Parathyroid adenoma (tissue), 2 donors: ENCODE measurements around the gene KIF13A.

ENCODE experiments used
- H2AFZ ChIP-seq: fragments of 300-600 bp; sonication (generic); one replicate; pipeline ENCODE4 v1.7.0; 2017; ENCODE audit warnings: antibody characterized with exemption, mild to moderate bottlenecking
- H3K27ac ChIP-seq: fragments of 300-600 bp; sonication (generic); one replicate; pipeline ENCODE4 v1.7.0; 2017
- H3K27me3 ChIP-seq: fragments of 300-600 bp; sonication (generic); one replicate; pipeline ENCODE4 v1.7.0; 2017; ENCODE audit warnings: low read length; ENCODE audit not compliant: control insufficient read depth, insufficient read depth
- H3K36me3 ChIP-seq: fragments of 300-600 bp; sonication (generic); one replicate; pipeline ENCODE4 v1.7.0; 2017; ENCODE audit warnings: low read length; ENCODE audit not compliant: control insufficient read depth, insufficient read depth
- H3K4me1 ChIP-seq: fragments of 300-600 bp; sonication (generic); one replicate; pipeline ENCODE4 v1.7.0; 2017; ENCODE audit warnings: control low read depth
- H3K4me2 ChIP-seq: fragments of 300-600 bp; sonication (generic); one replicate; pipeline ENCODE4 v1.7.0; 2017; ENCODE audit warnings: low read length
- H3K4me3 ChIP-seq: fragments of 300-600 bp; sonication (generic); one replicate; pipeline ENCODE4 v1.7.0; 2017; ENCODE audit warnings: low read depth, low read length
- H3K79me2 ChIP-seq: fragments of 300-600 bp; sonication (generic); one replicate; pipeline ENCODE4 v1.7.0; 2017; ENCODE audit warnings: control low read depth
- H3K9ac ChIP-seq: fragments of 300-600 bp; sonication (generic); one replicate; pipeline ENCODE4 v1.7.0; 2017; ENCODE audit warnings: mild to moderate bottlenecking
- H3K9me3 ChIP-seq: fragments of 300-600 bp; sonication (generic); one replicate; pipeline ENCODE4 v1.7.0; 2017; ENCODE audit warnings: low read length; ENCODE audit not compliant: control insufficient read depth
- TF ChIP-seq, protein P1 (sequence below): fragments of 300-600 bp; sonication (generic); IDR thresholded peaks from one replicate; pipeline ENCODE4 v1.7.0; 2017; ENCODE audit warnings: antibody characterized with exemption, mild to moderate bottlenecking
- donor health status: primary hyperparathyroidism.

Gene KIF13A

DNA sequence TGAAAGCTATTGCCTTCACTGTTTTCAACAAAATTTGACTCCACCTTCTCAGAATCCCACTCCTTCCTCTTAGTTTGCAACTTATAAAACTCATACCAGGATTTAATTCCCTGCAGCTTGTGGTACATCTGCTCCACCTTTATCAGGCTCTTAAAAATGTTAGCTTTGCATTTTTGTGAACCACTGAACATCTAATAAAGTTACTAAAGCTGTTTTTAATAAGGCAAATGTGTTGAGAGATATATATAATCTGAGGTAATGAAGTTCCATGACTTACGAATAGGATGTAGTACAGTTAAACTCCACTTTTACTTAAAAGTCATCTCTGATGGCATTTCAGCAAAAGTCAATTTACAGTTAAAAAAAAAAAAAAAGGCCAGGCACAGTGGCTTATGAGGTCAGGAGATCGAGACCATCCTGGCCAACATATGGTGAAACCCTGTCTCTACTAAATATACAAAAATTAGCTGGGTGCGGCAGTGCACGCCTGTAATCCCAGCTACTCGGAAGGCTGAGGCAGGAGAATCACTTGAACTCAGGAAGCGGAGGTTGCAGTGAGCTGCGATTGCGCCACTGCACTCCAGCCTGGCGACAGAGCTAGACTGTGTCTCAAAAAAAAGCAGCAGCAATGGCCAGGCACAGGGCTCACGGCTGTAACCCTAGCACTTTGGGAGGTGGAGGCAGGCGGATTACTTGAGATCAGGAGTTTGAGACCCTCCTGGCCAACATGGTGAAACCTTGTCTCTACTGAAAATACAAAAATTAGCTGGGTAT is 106.2 kb downstream of the KIF13A start:
- no peaks in the 10 kb centered on the region for H3K9me3 ChIP-seq
- TF ChIP-seq, protein P1, sequence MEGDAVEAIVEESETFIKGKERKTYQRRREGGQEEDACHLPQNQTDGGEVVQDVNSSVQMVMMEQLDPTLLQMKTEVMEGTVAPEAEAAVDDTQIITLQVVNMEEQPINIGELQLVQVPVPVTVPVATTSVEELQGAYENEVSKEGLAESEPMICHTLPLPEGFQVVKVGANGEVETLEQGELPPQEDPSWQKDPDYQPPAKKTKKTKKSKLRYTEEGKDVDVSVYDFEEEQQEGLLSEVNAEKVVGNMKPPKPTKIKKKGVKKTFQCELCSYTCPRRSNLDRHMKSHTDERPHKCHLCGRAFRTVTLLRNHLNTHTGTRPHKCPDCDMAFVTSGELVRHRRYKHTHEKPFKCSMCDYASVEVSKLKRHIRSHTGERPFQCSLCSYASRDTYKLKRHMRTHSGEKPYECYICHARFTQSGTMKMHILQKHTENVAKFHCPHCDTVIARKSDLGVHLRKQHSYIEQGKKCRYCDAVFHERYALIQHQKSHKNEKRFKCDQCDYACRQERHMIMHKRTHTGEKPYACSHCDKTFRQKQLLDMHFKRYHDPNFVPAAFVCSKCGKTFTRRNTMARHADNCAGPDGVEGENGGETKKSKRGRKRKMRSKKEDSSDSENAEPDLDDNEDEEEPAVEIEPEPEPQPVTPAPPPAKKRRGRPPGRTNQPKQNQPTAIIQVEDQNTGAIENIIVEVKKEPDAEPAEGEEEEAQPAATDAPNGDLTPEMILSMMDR: no peak
- no peak overlapping the region for H3K27ac ChIP-seq
- H3K36me3 ChIP-seq: no peaks in the 10 kb centered on the region
- no peak overlapping the region for H3K4me2 ChIP-seq
- no peak overlapping the region for H3K4me3 ChIP-seq
- H3K4me1 ChIP-seq: peaks cover 3% of the 10 kb centered on the region
- no peaks in the 10 kb centered on the region for H3K79me2 ChIP-seq
- H2AFZ ChIP-seq: no peak overlapping the region
- no peak overlapping the region for H3K9ac ChIP-seq
- no peaks in the 10 kb centered on the region for H3K27me3 ChIP-seq

DNA sequence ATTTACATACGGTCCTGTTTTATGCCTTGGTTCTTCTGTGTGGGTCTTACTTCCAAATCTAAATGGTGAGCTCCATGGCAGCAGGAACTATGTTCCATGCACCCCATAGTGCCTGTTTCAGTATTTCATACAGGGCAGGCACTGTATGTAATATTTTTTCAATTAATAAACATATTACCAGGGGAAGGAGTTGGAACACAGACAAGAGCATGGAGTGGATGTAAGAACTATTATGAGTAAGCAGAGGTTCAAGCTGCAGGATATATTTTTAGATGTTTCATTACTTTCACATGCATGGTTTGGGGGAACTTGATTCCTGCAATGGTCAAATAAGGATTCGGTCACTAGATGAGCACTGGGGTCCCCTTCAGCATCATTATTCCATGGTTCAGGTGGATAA is 108.3 kb downstream of the KIF13A start:
- H3K27ac ChIP-seq: no peak overlapping the region
- H3K9me3 ChIP-seq: no peaks in the 10 kb centered on the region
- H3K4me1 ChIP-seq: no peaks in the 10 kb centered on the region
- H3K36me3 ChIP-seq: no peaks in the 10 kb centered on the region
- TF ChIP-seq, protein P1: no peak
- H3K79me2 ChIP-seq: no peaks in the 10 kb centered on the region
- no peak overlapping the region for H3K4me2 ChIP-seq
- H3K27me3 ChIP-seq: no peaks in the 10 kb centered on the region
- H2AFZ ChIP-seq: no peak overlapping the region
- no peak overlapping the region for H3K9ac ChIP-seq
- no peak overlapping the region for H3K4me3 ChIP-seq

DNA sequence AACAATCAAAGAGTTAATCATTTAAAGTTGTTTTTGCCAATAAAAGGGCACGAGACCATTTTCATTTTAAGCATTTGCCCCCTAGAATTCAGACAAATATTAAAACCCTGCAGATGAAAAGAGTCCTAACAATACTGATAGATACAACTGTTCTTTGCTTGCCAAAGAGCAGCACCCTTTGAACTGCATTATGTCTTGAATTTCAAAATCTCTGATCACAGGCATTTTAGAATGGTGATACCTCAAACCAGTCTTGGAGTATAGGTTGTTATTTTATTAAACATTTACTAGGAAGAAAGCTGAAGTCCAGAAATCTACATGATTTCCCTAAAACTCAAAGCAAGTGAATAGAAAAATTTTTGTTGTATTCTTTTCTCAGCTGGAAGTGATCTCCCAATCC is 108.7 kb downstream of the KIF13A start:
- H3K79me2 ChIP-seq: no peaks in the 10 kb centered on the region
- no peaks in the 10 kb centered on the region for H3K27me3 ChIP-seq
- no peak overlapping the region for H3K4me3 ChIP-seq
- H3K27ac ChIP-seq: no peak overlapping the region
- no peaks in the 10 kb centered on the region for H3K9me3 ChIP-seq
- H2AFZ ChIP-seq: no peak overlapping the region
- H3K4me1 ChIP-seq: no peaks in the 10 kb centered on the region
- TF ChIP-seq, protein P1: no peak
- no peak overlapping the region for H3K9ac ChIP-seq
- H3K36me3 ChIP-seq: no peaks in the 10 kb centered on the region
- H3K4me2 ChIP-seq: no peak overlapping the region

DNA sequence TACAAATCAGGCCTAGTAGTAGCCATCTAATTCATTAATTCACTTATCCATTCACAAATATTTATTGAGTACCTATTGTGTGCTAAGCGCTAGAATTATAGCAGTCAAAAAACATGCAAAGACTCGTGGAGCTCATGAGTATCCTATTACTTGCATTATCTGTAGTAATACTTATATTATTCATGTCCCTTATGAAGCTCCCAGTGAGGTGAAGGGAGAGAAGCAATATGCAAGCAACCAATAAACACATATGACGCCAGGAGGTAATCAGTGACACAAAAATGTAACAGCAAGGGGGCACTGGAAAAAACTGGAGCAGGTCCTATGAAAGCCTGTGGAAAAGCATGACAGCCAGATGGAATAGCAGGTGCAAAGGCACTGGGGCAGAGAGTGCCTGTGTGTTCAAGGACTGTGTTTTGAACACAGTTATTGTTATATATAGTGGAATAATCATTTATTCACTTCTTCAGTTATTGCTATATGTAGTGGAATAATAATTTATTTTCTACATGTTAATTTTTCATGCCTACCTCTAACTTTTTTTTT is 109.5 kb downstream of the KIF13A start:
- Histone ChIP-seq H3K27me3 (no peaks in the 10 kb centered on the region), H3K27ac (no peak overlapping the region), H2AFZ (no peak overlapping the region), H3K79me2 (no peaks in the 10 kb centered on the region), H3K36me3 (no peaks in the 10 kb centered on the region), H3K4me2 (no peak overlapping the region), H3K9me3 (no peaks in the 10 kb centered on the region), H3K9ac (no peak overlapping the region), H3K4me3 (no peak overlapping the region), H3K4me1 (no peaks in the 10 kb centered on the region)
- TF ChIP-seq, protein P1: no peak
